HG03060 (cell line): ENCODE results near the gene DYNLT4.
"Not testable (repeated sequence)": the region's sequence is repeated elsewhere in the genome, so short reads cannot be mapped to it uniquely, and the experiment has no call there.

Experiments used
- ATAC-seq: cut with Tn5 transposase; IDR thresholded peaks from one replicate; pipeline ENCODE4 v1.9.1; 2021; ENCODE audit warnings: low read depth, moderate number of reproducible peaks; ENCODE audit not compliant: unreplicated experiment

The DYNLT4 gene

DNA sequence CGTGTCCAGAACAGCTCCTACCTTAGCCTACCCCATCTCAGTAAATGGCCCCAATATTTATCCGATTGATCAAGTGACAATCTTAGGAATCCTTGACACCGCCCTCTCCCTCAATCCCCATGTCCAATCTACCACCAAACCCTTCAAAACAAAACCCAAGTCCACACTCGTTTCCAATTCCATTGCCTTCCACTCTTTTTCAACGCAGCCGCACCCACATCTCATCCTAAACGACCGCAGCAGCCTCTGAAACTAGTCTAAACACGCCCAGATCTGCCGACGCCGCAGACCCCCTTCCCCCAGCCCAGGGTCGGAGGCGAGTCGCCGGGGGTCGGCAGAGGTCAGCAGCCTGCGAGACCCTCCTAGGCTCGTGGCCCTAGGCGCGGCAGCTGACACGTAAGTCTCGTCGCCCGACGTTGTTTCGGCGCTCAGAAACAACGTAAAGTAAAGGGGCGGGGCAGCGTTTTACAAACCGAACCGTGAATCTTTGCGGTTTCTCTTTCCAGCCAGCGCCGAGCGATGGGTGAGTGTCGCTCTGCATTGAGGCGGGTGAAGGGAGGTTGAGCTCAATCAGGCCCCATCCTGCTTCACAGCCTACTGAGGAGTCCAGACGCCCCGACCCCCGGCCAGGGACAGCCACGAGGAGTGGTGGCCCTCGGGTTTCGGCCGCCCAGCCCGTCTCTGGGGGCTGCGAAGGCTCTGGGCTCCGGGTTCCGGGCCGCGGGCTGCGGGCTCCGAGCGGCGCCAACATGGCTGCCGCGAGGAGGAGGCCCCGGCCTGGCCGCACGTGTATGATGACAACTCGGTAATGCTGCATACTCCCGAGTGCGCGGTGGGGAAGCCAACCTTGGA, 31.8 kb downstream of the DYNLT4 start, which contains the start of gene RPS8:
Gene RPS8, plus strand, starts transcription at position 463 of the 852 bp plus-strand sequence. Its CDS starts 57 bp downstream, at position 520.
- ATAC-seq, result peak; percentile 69

- not testable (repeated sequence) for ATAC-seq
Measured at GRCh38 chr1:44766421-44766820, 40.7 kb downstream of the DYNLT4 start.

- no peak for ATAC-seq
Measured at GRCh38 chr1:44760876-44761275, 46.3 kb downstream of the DYNLT4 start.

DNA sequence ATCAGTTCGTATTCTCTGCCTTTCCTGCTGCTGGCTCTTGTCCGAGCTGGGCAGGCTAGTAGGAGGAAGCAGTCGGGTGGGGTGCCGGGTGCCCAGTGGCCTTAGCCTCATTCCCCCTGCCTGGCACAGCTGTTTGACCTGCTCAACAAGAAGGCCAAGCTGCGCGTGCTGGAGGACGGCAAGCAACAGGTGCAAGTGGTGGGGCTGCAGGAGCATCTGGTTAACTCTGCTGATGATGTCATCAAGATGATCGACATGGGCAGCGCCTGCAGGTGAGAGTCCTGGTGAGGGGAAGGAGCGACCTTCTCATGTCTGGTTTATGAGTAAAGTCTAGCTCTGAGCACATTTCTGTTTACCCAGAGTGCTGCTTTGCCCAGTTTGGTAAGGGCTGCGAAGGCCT, 48.1 kb downstream of the DYNLT4 start:
- no peak for ATAC-seq

DNA sequence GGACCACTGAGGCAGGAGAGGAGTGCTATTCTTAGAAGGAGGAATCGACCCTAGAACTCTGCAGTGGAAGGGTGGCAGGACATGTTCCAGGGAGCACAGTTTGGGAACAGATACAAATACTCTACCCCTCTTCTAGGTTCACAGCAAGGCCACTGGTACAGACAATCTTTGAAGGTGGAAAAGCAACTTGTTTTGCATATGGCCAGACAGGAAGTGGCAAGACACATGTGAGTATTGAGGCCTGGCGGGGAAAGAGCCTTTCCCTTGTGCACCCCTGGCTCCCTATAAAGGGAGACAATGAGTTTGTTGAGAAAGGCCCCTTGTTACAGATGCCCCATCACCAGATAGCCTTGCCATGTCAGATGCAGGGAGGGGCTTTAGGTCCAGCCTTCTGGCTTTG, 49.7 kb downstream of the DYNLT4 start:
- no peak for ATAC-seq
